Left lung (tissue), 10 donors: ENCODE results near the gene SLC6A7. TPM values are rescaled to one million over a fixed set of nuclear protein-coding genes. Genes with fewer than 3 reads are reported as not detected.

Source experiments
- ATAC-seq: fragments of 200-7000 bp; cut with Tn5 transposase; one replicate; pipeline ENCODE4 v1.9.1; 2020; ENCODE audit warnings: moderate library complexity
- DNase-seq, 4 donors: peaks; one replicate each; pipeline ENCODE4 v3.0.0-alpha.2; 2013 to 2020
- H3K27ac ChIP-seq, 2 donors: fragments of 200-600 bp; sonication (generic) in 1 of 2; one replicate each; pipeline versions ENCODE4 v1.5.0 to v1.8.0; 2020 to 2021
- H3K27me3 ChIP-seq, 2 donors: fragments of 200-600 bp; sonication (generic) in 1 of 2; one replicate each; pipeline versions ENCODE4 v1.5.0 to v1.8.0; 2020 to 2021
- H3K36me3 ChIP-seq, 2 donors: fragments of 200-600 bp; sonication (generic) in 1 of 2; one replicate each; pipeline versions ENCODE4 v1.5.0 to v1.8.0; 2020 to 2021
- H3K4me1 ChIP-seq, 2 donors: fragments of 200-600 bp; one replicate each; pipeline ENCODE4 v1.8.0; 2021
- H3K4me3 ChIP-seq, 2 donors: fragments of 200-600 bp; sonication (generic) in 1 of 2; one replicate each; pipeline versions ENCODE4 v1.5.0 to v1.8.0; 2020 to 2021; ENCODE audit warnings: mild to moderate bottlenecking in 1 of 2
- H3K9me3 ChIP-seq, 2 donors: fragments of 200-600 bp; sonication (generic) in 1 of 2; one replicate each; pipeline versions ENCODE4 v1.5.0 to v1.8.0; 2020 to 2021
- CTCF ChIP-seq, 2 donors: fragments of 200-600 bp; sonication (generic) in 1 of 2; IDR thresholded peaks; one replicate each; pipeline versions ENCODE4 v1.5.0 to v1.8.0; 2021; ENCODE audit warnings: antibody characterized with exemption in 2 of 2
- intact Hi-C, 2 donors: fragments of 100-400 bp; cut with DNase I; formaldehyde crosslinking; loops; one replicate each; pipeline versions ENCODE4 v1.11.2 to v1.14.2; 2022
- polyA plus RNA-seq, 6 donors: library from polyadenylated mRNA; unstranded; fragments of 120-200 nt; gene quantifications; one replicate each; pipeline ENCODE4 v1.2.1, GENCODE V29; 2013; ENCODE audit not compliant: insufficient read length in 6 of 6
- total RNA-seq, 2 donors: library from RNA; stranded (reverse); fragmentation: NEBNext Ultra II Directional; extraction: Animal tissue kit (Norgen Biotek cat#: 25700); gene quantifications; one replicate each; pipeline ENCODE4 v1.2.1, GENCODE V29; 2021
- donor health status: DM: no; HTN: yes; CAD: no.
- donor health status: DM: no; HTN: no; CAD: no.

Gene SLC6A7
- total and polyA plus RNA-seq, 8 donors, result 0.13 TPM; not detected in 7

GRCh38 chr5:150221471-150221870, 31.6 kb downstream of the SLC6A7 start:
- Histone ChIP-seq H3K4me1 (no peaks in the 10 kb centered on the region), H3K27ac (no peak overlapping the region), H3K9me3 (no peaks in the 10 kb centered on the region), H3K36me3 (no peaks in the 10 kb centered on the region), H3K4me3 (no peak overlapping the region), H3K27me3 (peaks cover 0 to 16% of the 10 kb centered on the region in 2 donors)
- DNase-seq, result peak in 1 of 4 donors; percentile 18
- ATAC-seq, result no peak
- intact Hi-C loops, result no loop called here
- TF ChIP-seq CTCF (IDR thresholded peaks at IDR 0.05), result no peak

- H3K27me3 ChIP-seq, result peaks cover 0 to 12% of the 10 kb centered on the region in 2 donors
- intact Hi-C loops, result no loop called here
- TF ChIP-seq CTCF (IDR thresholded peaks at IDR 0.05), result no peak
Measured at GRCh38 chr5:150222906-150223305, 33.0 kb downstream of the SLC6A7 start.

GRCh38 chr5:150223474-150223873, 33.6 kb downstream of the SLC6A7 start:
- no peak overlapping the region for H3K4me3 ChIP-seq
- H3K9me3 ChIP-seq, result no peaks in the 10 kb centered on the region
- intact Hi-C loops, result no loop called here
- ATAC-seq (no peak), DNase-seq (no peak)
- no peaks in the 10 kb centered on the region for H3K36me3 ChIP-seq
- H3K27me3 ChIP-seq, result peaks cover 0 to 12% of the 10 kb centered on the region in 2 donors
- no peaks in the 10 kb centered on the region for H3K4me1 ChIP-seq
- no peak for TF ChIP-seq CTCF (IDR thresholded peaks at IDR 0.05)
- H3K27ac ChIP-seq, result no peak overlapping the region

More at GRCh38 chr5:150222906-150223305, 33.0 kb downstream of the SLC6A7 start:
- ATAC-seq (no peak), DNase-seq (peak in 1 of 4 donors; percentile 73)
- Histone ChIP-seq H3K27ac (no peak overlapping the region), H3K4me1 (no peaks in the 10 kb centered on the region), H3K4me3 (no peak overlapping the region), H3K9me3 (no peaks in the 10 kb centered on the region), H3K36me3 (no peaks in the 10 kb centered on the region)

GRCh38 chr5:150224483-150225027, 34.7 kb downstream of the SLC6A7 start:
- no peak for TF ChIP-seq CTCF (IDR thresholded peaks at IDR 0.05)

GRCh38 chr5:150227036-150227435, 37.2 kb downstream of the SLC6A7 start:
- H3K27ac ChIP-seq, result no peak overlapping the region
- DNase-seq (no peak), ATAC-seq (no peak)
- H3K9me3 ChIP-seq, result no peaks in the 10 kb centered on the region
- H3K27me3 ChIP-seq, result no peaks in the 10 kb centered on the region
- no peak for TF ChIP-seq CTCF (IDR thresholded peaks at IDR 0.05)
- intact Hi-C loops, result no loop called here
- H3K4me1 ChIP-seq, result no peaks in the 10 kb centered on the region
- H3K36me3 ChIP-seq, result no peaks in the 10 kb centered on the region
- H3K4me3 ChIP-seq, result no peak overlapping the region

More at GRCh38 chr5:150224483-150225027, 34.7 kb downstream of the SLC6A7 start:
- Histone ChIP-seq H3K27ac (no peak overlapping the region), H3K4me3 (no peak overlapping the region), H3K27me3 (peaks cover 0 to 8% of the 10 kb centered on the region in 2 donors), H3K9me3 (no peaks in the 10 kb centered on the region), H3K36me3 (no peaks in the 10 kb centered on the region), H3K4me1 (no peaks in the 10 kb centered on the region)
- no peak for ATAC-seq
- intact Hi-C loops, result no loop called here
- no peak for DNase-seq
